Keratinocyte (primary cell): ENCODE measurements around the gene MAML2. TPM values are rescaled to one million over a fixed set of nuclear protein-coding genes. Genes with fewer than 3 reads are reported as not detected.

Source experiments
- DNase-seq: peaks from one replicate; pipeline ENCODE4 v3.0.0-alpha.2; 2011; ENCODE audit warnings: low read depth, missing footprints, low spot score
- FAIRE-seq: peaks from 2 replicates; lab custom pipeline; 2011; peaks lifted over from hg19 to GRCh38; lab: Jason Lieb, UNC
- H2AFZ ChIP-seq: 2 replicates; pipeline ENCODE4 v1.6.0; 2012; ENCODE audit warnings: low read length, control low read depth, inconsistent platforms; ENCODE audit not compliant: control insufficient read depth
- H3K27ac ChIP-seq: 2 replicates; pipeline ENCODE4 v1.5.1; 2011; ENCODE audit warnings: low read length; ENCODE audit not compliant: control insufficient read depth, insufficient read depth
- H3K27me3 ChIP-seq: 3 replicates; pipeline ENCODE4 v1.6.0; 2011; ENCODE audit warnings: low read length; ENCODE audit not compliant: control insufficient read depth, insufficient read depth; ENCODE audit errors: extremely low read depth
- H3K36me3 ChIP-seq, 2 experiments: 2 replicates in 1 of 2; 3 replicates in 1 of 2; pipeline ENCODE4 v1.5.1; 2011; ENCODE audit warnings: low read length in 2 of 2, mild to moderate bottlenecking in 1 of 2; ENCODE audit not compliant: control insufficient read depth in 2 of 2, insufficient read depth in 2 of 2; ENCODE audit errors: extremely low read depth in 1 of 2
- H3K4me1 ChIP-seq: 3 replicates; pipeline ENCODE4 v1.5.1; 2011; ENCODE audit warnings: low read length; ENCODE audit not compliant: control insufficient read depth, insufficient read depth; ENCODE audit errors: extremely low read depth
- H3K4me2 ChIP-seq: 3 replicates; pipeline ENCODE4 v1.6.0; 2011; ENCODE audit warnings: low read depth, low read length; ENCODE audit not compliant: control insufficient read depth, insufficient read depth; ENCODE audit errors: extremely low read depth
- H3K4me3 ChIP-seq, 3 experiments: fragments of 200-600 bp in 1 of 3; sonication (generic) in 1 of 3; 2 replicates in 2 of 3; 3 replicates in 1 of 3; pipeline ENCODE4 v1.5.1; 2011 to 2016; ENCODE audit warnings: low read length in 3 of 3, mild to moderate bottlenecking in 3 of 3, control low read depth in 2 of 3, inconsistent platforms in 1 of 3, low read depth in 1 of 3, mixed read lengths in 1 of 3, mixed run types in 1 of 3, moderate library complexity in 1 of 3; ENCODE audit not compliant: control insufficient read depth in 2 of 3, insufficient read depth in 2 of 3; ENCODE audit errors: extremely low read depth in 1 of 3
- H3K79me2 ChIP-seq: 2 replicates; pipeline ENCODE4 v1.6.0; 2012; ENCODE audit warnings: low read length; ENCODE audit not compliant: control insufficient read depth, insufficient read depth
- H3K9ac ChIP-seq: 3 replicates; pipeline ENCODE4 v1.6.0; 2011; ENCODE audit warnings: low read length; ENCODE audit not compliant: control insufficient read depth, insufficient read depth; ENCODE audit errors: extremely low read depth
- H3K9me1 ChIP-seq: 3 replicates; pipeline ENCODE4 v1.6.0; 2011; ENCODE audit warnings: low read length; ENCODE audit not compliant: control insufficient read depth, insufficient read depth; ENCODE audit errors: extremely low read depth
- H3K9me3 ChIP-seq: 2 replicates; pipeline ENCODE4 v1.5.1; 2012; ENCODE audit warnings: low read depth, low read length; ENCODE audit not compliant: control insufficient read depth
- H4K20me1 ChIP-seq: 3 replicates; pipeline ENCODE4 v1.6.0; 2011; ENCODE audit warnings: low read length; ENCODE audit not compliant: control insufficient read depth, insufficient read depth; ENCODE audit errors: extremely low read depth
- CTCF ChIP-seq, 3 experiments: IDR thresholded peaks in 1 of 3; conservative IDR thresholded peaks in 1 of 3; optimal IDR thresholded peaks in 1 of 3; 2 replicates in 2 of 3; 3 replicates in 1 of 3; pipeline versions ENCODE3 to v1.5.1; 2011; ENCODE audit warnings: low read length in 3 of 3, mild to moderate bottlenecking in 3 of 3, moderate library complexity in 2 of 3, control low read depth in 1 of 3, inconsistent platforms in 1 of 3; ENCODE audit not compliant: insufficient read depth in 2 of 3; ENCODE audit errors: extremely low read depth in 1 of 3
- EZH2 ChIP-seq: IDR thresholded peaks from one replicate; pipeline ENCODE4 v1.6.1; 2012; ENCODE audit warnings: inconsistent platforms, mild to moderate bottlenecking, low read length, moderate library complexity
- dilution Hi-C: fragments of 300-500 bp; cut with MboI; formaldehyde crosslinking; loops from one replicate; pipeline ENCODE4 v1.7.0; 2020; ENCODE audit warnings: low sequenced_read_pairs; ENCODE audit not compliant: extremely low pct_ligation_motif_present
- polyA plus RNA-seq, 5 experiments: library from polyadenylated mRNA; depleted of rRNA in 3 of 5; stranded (reverse) in 3 of 5; stranded (forward) in 1 of 5; unstranded in 1 of 5; fragments of >200 nt; gene quantifications; 1 replicate in 1 of 5; 2 replicates in 3 of 5; 3 replicates in 1 of 5; pipeline versions ENCODE4 v1.2.1 to v1.2.3, GENCODE V29; 2011 to 2012; ENCODE audit warnings: missing spikeins in 2 of 5, low read depth in 1 of 5, low replicate concordance in 1 of 5

MAML2 gene
- polyA plus RNA-seq, 1 donor (not counting 4 experiments of a cell fraction or from before 2014, with no cell fraction given): 4.2 TPM

GRCh38 chr11:96317571-96317970 lies 25.4 kb downstream of the MAML2 start:
- TF ChIP-seq CTCF (optimal IDR thresholded peaks at IDR 0.05 in 1 of 3, IDR thresholded peaks at IDR 0.05 in 1 of 3, conservative IDR thresholded peaks at IDR 0.05 in 1 of 3; ENCODE audit: extremely low read depth in 1 of 3, insufficient read depth in 2 of 3, low read length in 3 of 3) (no peak), EZH2 (no peak)
- H4K20me1 ChIP-seq: no peaks in the 10 kb centered on the region
- no peak overlapping the region for H3K27ac ChIP-seq
- no peaks in the 10 kb centered on the region for H3K9me1 ChIP-seq
- H3K36me3 ChIP-seq: no peaks in the 10 kb centered on the region
- FAIRE-seq: no peak
- H3K4me2 ChIP-seq: peak overlapping the region; percentile 68
- dilution Hi-C loops: no loop called here
- H3K4me3 ChIP-seq: no peak overlapping the region
- H3K27me3 ChIP-seq: no peaks in the 10 kb centered on the region
- peak overlapping the region; percentile 2 for H2AFZ ChIP-seq
- no peak overlapping the region for H3K9ac ChIP-seq
- DNase-seq: no peak
- H3K4me1 ChIP-seq: peaks cover 59% of the 10 kb centered on the region
- H3K9me3 ChIP-seq: no peaks in the 10 kb centered on the region
- H3K79me2 ChIP-seq: peaks cover 11% of the 10 kb centered on the region

- dilution Hi-C loops: no loop called here
- no peaks in the 10 kb centered on the region for H3K36me3 ChIP-seq
- H3K27ac ChIP-seq: peak overlapping the region; percentile 29
- FAIRE-seq (peak; percentile 46), DNase-seq (no peak)
- peaks cover 65% of the 10 kb centered on the region for H3K4me1 ChIP-seq
- TF ChIP-seq EZH2: no peak
- TF ChIP-seq CTCF (optimal IDR thresholded peaks at IDR 0.05 in 1 of 3, IDR thresholded peaks at IDR 0.05 in 1 of 3, conservative IDR thresholded peaks at IDR 0.05 in 1 of 3; ENCODE audit: extremely low read depth in 1 of 3, insufficient read depth in 2 of 3, low read length in 3 of 3): no peak
- no peak overlapping the region for H3K9ac ChIP-seq
- no peaks in the 10 kb centered on the region for H3K9me3 ChIP-seq
- peak overlapping the region; percentile 68 for H3K4me2 ChIP-seq
- H2AFZ ChIP-seq: peak overlapping the region; percentile 57
- no peaks in the 10 kb centered on the region for H3K9me1 ChIP-seq
- no peaks in the 10 kb centered on the region for H4K20me1 ChIP-seq
- no peak overlapping the region for H3K4me3 ChIP-seq
- H3K79me2 ChIP-seq: peaks cover 11% of the 10 kb centered on the region
- no peaks in the 10 kb centered on the region for H3K27me3 ChIP-seq
These were observed 26.1 kb downstream of the MAML2 start for GRCh38 chr11:96316869-96317268.
